Effector memory CD4-positive, alpha-beta T cell (primary cell): Measurements from ENCODE around the gene KAT2B.

ENCODE experiments used
- DNase-seq, 3 donors: peaks; one replicate each; pipeline ENCODE4 v3.0.0-alpha.2; 2020
- H3K27ac ChIP-seq: 2 replicates; pipeline ENCODE4 v1.7.0; 2013; ENCODE audit warnings: mild to moderate bottlenecking, low read length, moderate library complexity; ENCODE audit not compliant: insufficient read depth, poor library complexity, severe bottlenecking
- H3K27me3 ChIP-seq: replicated peaks from 2 replicates; pipeline ENCODE4 v1.7.0; 2013; ENCODE audit warnings: mild to moderate bottlenecking, low read length; ENCODE audit not compliant: insufficient read depth, control insufficient read depth, poor library complexity, severe bottlenecking
- H3K36me3 ChIP-seq: 2 replicates; pipeline ENCODE4 v1.7.0; 2013; ENCODE audit warnings: mild to moderate bottlenecking, low read length, moderate library complexity; ENCODE audit not compliant: control insufficient read depth, insufficient read depth
- H3K4me1 ChIP-seq: 2 replicates; pipeline ENCODE4 v1.7.0; 2013; ENCODE audit warnings: low read length, mild to moderate bottlenecking; ENCODE audit not compliant: control insufficient read depth, insufficient read depth, poor library complexity, severe bottlenecking
- H3K4me3 ChIP-seq: 2 replicates; pipeline ENCODE4 v1.7.0; 2013; ENCODE audit warnings: low read length, low read depth, mild to moderate bottlenecking; ENCODE audit not compliant: insufficient read depth, poor library complexity, severe bottlenecking
- H3K9me3 ChIP-seq: 2 replicates; pipeline ENCODE4 v1.7.0; 2013; ENCODE audit warnings: mild to moderate bottlenecking, low read length, moderate library complexity; ENCODE audit not compliant: control insufficient read depth

KAT2B gene

DNA sequence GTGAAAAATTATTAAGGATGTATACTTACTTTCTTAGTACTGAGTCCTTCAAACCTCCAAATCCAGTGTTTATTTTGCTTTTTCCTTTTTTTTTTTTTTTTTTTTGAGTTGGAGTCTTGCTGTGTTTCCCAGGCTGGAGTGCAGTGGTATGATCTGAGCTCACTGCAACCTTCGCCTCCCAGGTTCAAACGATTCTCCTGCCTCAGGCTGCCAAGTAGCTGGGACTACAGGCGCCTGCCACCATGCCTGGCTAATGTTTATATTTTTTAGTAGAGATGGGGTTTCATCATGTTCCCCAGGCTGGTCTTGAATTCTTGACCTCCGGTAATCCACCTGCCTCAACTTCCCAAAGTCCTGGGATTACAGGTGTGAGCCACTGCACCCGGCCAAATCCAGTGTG, 67.5 kb downstream of the KAT2B start:
- Histone ChIP-seq H3K4me1 (peaks cover 35% of the 10 kb centered on the region), H3K27me3 (no peaks in the 10 kb centered on the region)
- DNase-seq, result no peak

DNA sequence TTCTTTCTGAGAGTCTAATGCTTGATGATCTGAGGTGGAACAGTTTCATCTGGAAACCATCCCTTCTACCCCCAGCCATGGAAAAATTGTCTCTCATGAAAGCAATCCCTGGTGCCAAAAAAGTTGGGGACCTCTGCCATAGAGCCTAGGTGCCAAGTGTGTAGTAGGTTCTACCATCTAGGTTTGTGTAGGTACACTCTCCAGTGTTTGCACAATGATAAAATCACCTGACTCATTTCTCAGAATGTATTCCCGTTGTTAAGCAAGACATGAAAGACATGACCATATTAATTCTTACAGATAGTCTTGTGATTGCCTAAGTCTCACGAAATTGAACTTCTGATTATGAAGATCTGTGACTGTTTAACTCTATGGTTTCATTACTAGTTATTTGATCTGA, 68.6 kb downstream of the KAT2B start:
- Histone ChIP-seq H3K27me3 (no peaks in the 10 kb centered on the region), H3K9me3 (no peaks in the 10 kb centered on the region), H3K4me3 (no peak overlapping the region), H3K4me1 (peaks cover 28% of the 10 kb centered on the region), H3K36me3 (peaks cover 21% of the 10 kb centered on the region), H3K27ac (no peak overlapping the region)
- DNase-seq, result no peak

More for the DNA sequence above, 67.5 kb downstream of the KAT2B start:
- no peak overlapping the region for H3K4me3 ChIP-seq
- H3K27ac ChIP-seq, result no peak overlapping the region
- H3K36me3 ChIP-seq, result peaks cover 16% of the 10 kb centered on the region
- H3K9me3 ChIP-seq, result no peaks in the 10 kb centered on the region

GRCh38 chr3:20110826-20111225, 70.6 kb downstream of the KAT2B start:
- H3K9me3 ChIP-seq, result no peaks in the 10 kb centered on the region
- H3K27ac ChIP-seq, result no peak overlapping the region
- no peak overlapping the region for H3K4me3 ChIP-seq
- peaks cover 39% of the 10 kb centered on the region for H3K36me3 ChIP-seq
- H3K4me1 ChIP-seq, result peaks cover 10% of the 10 kb centered on the region
- DNase-seq, result no peak
- H3K27me3 ChIP-seq, result no peaks in the 10 kb centered on the region

DNA sequence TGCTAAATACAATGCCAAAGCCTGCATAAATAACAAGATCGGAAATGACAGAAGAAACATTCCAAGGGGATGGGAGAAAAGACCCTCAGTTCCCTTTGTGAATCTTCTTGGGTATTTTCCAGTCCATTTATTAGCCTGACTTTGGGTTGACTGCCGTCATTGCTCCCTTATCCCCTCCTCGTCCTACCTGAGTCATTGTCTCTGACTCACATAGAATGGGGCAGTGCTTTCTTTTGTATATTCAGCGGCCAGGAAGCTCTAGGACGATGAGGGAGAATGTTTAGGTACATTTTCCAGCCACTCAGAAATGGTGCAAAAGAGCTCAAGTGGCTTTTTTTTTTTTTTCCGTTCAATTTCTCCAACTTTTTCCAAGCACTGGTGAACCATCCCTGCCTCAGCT, 71.6 kb downstream of the KAT2B start:
- Histone ChIP-seq H3K4me3 (no peak overlapping the region), H3K36me3 (peaks cover 49% of the 10 kb centered on the region)

GRCh38 chr3:20121088-20121487, 80.8 kb downstream of the KAT2B start:
- Histone ChIP-seq H3K36me3 (peaks cover 68% of the 10 kb centered on the region), H3K4me3 (no peak overlapping the region), H3K9me3 (no peaks in the 10 kb centered on the region), H3K4me1 (no peaks in the 10 kb centered on the region), H3K27me3 (no peaks in the 10 kb centered on the region), H3K27ac (no peak overlapping the region)
- DNase-seq, result no peak

More for the DNA sequence above, 71.6 kb downstream of the KAT2B start:
- Histone ChIP-seq H3K27ac (no peak overlapping the region), H3K4me1 (peaks cover 8% of the 10 kb centered on the region), H3K27me3 (no peaks in the 10 kb centered on the region), H3K9me3 (no peaks in the 10 kb centered on the region)
- no peak for DNase-seq

GRCh38 chr3:20123131-20123652, 82.9 kb downstream of the KAT2B start:
- Histone ChIP-seq H3K27ac (no peak overlapping the region), H3K27me3 (no peaks in the 10 kb centered on the region), H3K4me3 (no peak overlapping the region), H3K36me3 (peaks cover 69% of the 10 kb centered on the region), H3K4me1 (no peaks in the 10 kb centered on the region), H3K9me3 (no peaks in the 10 kb centered on the region)
- DNase-seq, result no peak

DNA sequence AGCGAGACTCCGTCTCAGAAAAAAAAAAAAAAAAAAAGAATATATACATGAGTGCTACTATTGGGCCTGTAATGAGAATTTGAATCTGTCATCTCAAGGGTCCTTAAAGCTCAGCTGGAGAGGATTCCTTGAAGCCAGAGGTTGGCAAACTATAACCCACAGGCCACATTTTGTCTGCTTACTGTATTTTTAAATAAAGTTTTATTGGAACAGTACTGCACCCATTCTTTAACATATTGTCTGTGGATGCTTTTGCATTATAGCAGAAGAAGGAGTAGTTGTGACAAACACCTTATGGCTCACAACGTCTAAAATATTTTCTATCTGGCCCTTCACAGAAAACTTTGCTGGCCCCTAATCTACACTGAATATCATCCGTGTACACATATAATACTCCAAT, 85.0 kb downstream of the KAT2B start:
- H3K4me1 ChIP-seq, result no peaks in the 10 kb centered on the region

GRCh38 chr3:20125897-20126296, 85.7 kb downstream of the KAT2B start:
- H3K9me3 ChIP-seq, result no peaks in the 10 kb centered on the region
- no peaks in the 10 kb centered on the region for H3K27me3 ChIP-seq
- no peak overlapping the region for H3K27ac ChIP-seq
- peaks cover 69% of the 10 kb centered on the region for H3K36me3 ChIP-seq
- no peak for DNase-seq
- H3K4me1 ChIP-seq, result no peaks in the 10 kb centered on the region
- H3K4me3 ChIP-seq, result no peak overlapping the region

More for the DNA sequence above, 85.0 kb downstream of the KAT2B start:
- Histone ChIP-seq H3K4me3 (no peak overlapping the region), H3K27me3 (no peaks in the 10 kb centered on the region), H3K27ac (no peak overlapping the region), H3K36me3 (peaks cover 65% of the 10 kb centered on the region), H3K9me3 (no peaks in the 10 kb centered on the region)
- DNase-seq, result no peak

- no peaks in the 10 kb centered on the region for H3K4me1 ChIP-seq
- peaks cover 60% of the 10 kb centered on the region for H3K36me3 ChIP-seq
- DNase-seq, result no peak
- no peak overlapping the region for H3K4me3 ChIP-seq
- H3K9me3 ChIP-seq, result no peaks in the 10 kb centered on the region
- H3K27me3 ChIP-seq, result no peaks in the 10 kb centered on the region
- H3K27ac ChIP-seq, result no peak overlapping the region
Measured at GRCh38 chr3:20128358-20128757, 88.1 kb downstream of the KAT2B start.

- DNase-seq, result no peak
- H3K36me3 ChIP-seq, result peaks cover 51% of the 10 kb centered on the region
Measured at GRCh38 chr3:20130106-20130505, 89.9 kb downstream of the KAT2B start.

More at GRCh38 chr3:20130106-20130505, 89.9 kb downstream of the KAT2B start:
- no peaks in the 10 kb centered on the region for H3K27me3 ChIP-seq
- H3K4me1 ChIP-seq, result no peaks in the 10 kb centered on the region
- no peaks in the 10 kb centered on the region for H3K9me3 ChIP-seq
- H3K4me3 ChIP-seq, result no peak overlapping the region
- H3K27ac ChIP-seq, result no peak overlapping the region
